ENCODE measurements around the gene CD200.

CD200 gene

DNA sequence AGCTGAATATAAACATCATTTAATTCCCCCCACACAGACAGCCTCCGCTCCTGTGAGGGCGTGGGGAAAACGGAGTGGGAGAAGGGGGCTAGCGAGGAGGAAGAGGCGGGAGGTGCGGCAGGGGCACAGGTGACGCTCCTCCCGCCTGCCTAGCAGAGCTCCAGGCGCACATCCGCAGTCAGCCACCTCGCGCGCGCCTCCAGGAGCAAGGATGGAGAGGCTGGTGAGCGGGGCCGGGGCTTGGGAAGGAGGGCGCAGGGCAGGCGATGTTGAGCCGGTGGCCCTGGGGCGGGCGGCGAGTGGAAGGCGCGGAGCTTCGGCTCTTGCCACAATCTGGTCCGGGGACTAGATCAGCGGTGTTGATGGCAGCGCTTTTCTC is at the start of gene CD200:
Gene CD200, plus strand, starts transcription at position 155 of the 379 bp plus-strand sequence. Its CDS starts 57 bp downstream, at position 212.
- peak; percentile 4 for DNase-seq (ENCODE audit: low spot score)

- no peak for DNase-seq (ENCODE audit: low spot score)
These were observed 43.9 kb upstream of the CD200 start for GRCh38 chr3:112289011-112289410.

- DNase-seq (ENCODE audit: low spot score) = peak; percentile 33
These were observed 39.3 kb upstream of the CD200 start, which contains the start of gene SLC9C1 for GRCh38 chr3:112293368-112294321. Gene SLC9C1, minus strand, starts transcription at chr3:112294216. Its CDS starts 7,425 bp downstream, at chr3:112286791.

DNA sequence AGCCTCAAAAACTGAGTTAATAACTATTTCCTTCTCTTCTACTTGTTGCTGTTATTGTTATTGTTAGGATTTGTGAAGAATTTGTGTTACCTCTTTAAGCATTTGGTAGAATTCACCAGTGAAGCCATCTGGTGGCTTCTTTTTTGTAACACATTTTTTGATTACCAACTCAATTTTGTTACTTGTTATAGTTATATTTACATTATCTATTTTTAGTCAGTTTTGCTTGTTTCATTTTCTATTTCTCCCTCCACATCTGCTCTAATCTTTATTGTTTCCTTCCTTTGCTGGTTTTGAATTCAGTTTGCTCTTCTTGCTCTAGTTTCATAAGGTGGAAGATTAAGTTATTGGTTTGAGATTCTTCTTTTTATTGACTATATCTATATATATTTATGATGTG is 35.2 kb upstream of the CD200 start:
- DNase-seq (ENCODE audit: low spot score) = peak; percentile 30

DNA sequence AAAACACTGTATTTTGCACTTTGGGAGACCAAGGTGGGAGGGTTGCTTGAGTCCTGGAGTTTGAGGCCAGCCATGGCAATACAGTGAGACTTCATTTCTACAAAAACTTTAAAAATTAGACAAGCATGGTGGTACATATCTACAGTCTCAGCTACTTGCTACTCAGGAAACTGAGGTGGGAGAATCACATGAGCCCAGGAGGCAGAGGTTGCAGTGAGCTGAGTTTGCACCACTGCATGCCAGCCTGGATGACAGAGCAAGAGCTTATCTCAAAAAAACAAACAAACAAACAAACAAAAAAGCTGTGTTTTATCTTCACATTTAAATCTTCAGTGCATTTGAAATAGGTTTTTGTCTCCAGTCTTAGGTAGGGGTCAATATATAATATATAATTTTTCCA is 34.2 kb upstream of the CD200 start:
- no peak for DNase-seq (ENCODE audit: low spot score)

- DNase-seq (ENCODE audit: low spot score) = no peak
These were observed 30.7 kb upstream of the CD200 start for GRCh38 chr3:112302150-112302830.

DNA sequence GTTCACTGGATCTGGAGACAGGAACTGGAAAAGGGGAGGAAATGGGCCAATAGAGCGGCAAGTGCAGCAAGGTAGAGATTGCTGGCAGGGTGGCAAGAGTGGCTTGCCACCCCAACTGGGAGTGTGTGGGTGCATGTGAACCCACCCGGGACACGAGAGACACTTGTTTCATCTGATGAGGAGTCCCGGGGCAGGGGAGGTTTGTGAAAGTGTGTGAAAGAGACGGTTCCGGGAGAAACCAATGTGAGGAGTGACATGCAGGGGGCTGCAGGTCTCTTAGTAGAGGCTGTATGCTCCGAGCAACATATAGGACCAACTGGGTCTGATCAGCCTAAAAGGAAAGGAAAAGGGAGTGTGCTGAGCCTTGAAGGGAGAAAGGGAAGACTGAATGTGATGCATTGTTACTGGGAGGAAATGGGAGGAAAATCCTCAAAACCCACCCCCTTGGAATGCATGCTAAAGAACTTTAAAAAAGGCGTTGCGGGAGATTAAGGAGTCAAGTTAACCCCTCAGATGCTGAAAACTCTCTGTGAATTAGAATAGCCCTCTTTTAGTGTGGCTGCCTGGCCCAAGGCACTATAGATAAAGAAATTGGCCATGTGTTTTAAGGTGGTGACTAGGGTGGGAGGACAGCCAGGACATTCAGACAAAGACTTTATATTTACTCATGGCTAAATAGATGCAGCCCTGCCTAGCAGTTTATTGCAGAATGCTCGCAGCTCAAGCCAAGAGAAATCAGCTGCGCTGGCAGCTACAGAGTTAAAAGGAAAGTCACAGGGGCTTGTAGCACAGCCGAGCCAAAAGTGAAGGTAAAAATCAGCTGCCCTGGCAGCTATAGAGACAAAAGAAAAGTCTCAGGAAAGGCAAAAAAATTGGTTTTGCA is 29.8 kb upstream of the CD200 start:
- DNase-seq (ENCODE audit: low spot score) = peak; percentile 3

GRCh38 chr3:112303764-112304325 is 29.1 kb upstream of the CD200 start:
- DNase-seq (ENCODE audit: low spot score) = peak; percentile 28

GRCh38 chr3:112304611-112305010 is 28.3 kb upstream of the CD200 start:
- DNase-seq (ENCODE audit: low spot score) = no peak

- DNase-seq (ENCODE audit: low spot score) = no peak
These were observed 26.1 kb upstream of the CD200 start for GRCh38 chr3:112306825-112307224.

GRCh38 chr3:112307557-112307956 is 25.4 kb upstream of the CD200 start:
- DNase-seq (ENCODE audit: low spot score) = no peak

DNA sequence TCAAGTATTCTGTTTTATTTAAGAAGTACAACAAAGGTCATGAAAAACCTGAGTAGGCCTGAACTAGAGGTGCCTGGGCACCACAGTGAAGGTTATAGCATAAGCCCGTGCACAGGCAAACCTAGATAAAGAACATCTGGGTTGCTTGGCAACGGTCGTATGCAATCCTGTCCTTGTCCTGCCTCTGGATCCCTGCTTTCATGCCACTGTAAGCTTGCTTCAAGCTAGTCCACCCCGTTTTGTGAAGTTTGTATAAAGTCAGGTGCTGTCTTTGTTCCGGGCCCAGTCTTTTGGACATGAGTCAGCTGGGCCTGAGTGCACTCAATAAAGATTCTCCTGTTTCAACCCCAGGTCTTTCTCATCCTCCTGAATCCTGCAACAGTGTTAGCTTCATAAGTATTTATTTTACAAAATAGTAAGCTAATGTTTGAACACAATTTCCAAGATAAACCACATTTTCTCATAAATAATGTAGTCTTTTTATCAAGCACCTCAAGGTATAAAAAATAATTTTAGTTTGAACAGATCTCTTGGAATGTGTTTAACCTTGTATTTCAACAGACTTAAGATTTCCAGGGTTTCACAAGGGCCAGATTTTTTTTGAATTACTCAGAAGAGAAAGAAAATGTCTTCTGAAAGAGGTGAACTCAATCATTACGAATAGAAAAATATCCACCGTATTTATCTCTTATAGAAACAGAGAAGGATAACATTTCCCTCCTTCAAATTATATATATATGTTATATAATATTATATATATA is 24.6 kb upstream of the CD200 start:
- DNase-seq (ENCODE audit: low spot score) = no peak

DNA sequence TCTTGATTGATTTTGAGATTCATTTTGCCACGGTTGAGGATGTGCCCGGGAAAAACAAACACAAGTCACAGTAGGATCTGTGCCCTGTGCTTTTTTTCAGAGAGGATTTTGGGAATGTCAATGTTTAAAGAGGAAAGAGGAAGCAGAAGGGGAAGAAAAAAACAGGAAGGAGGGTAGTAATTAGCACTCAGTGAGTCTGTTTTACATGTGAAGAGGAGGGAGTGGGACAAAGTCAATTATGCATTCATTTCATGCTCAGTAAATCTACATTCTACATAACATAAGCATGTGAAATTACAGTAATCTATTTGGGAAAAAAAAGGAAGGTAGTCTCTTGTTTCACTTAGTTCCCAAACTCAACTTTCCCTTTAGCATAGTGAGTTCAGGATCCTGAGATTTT is 18.3 kb upstream of the CD200 start:
- DNase-seq (ENCODE audit: low spot score) = no peak

GRCh38 chr3:112315791-112316190 is 17.2 kb upstream of the CD200 start:
- DNase-seq (ENCODE audit: low spot score) = no peak

- no peak for DNase-seq (ENCODE audit: low spot score)
These were observed 13.3 kb upstream of the CD200 start for GRCh38 chr3:112319516-112320276.

- no peak for DNase-seq (ENCODE audit: low spot score)
These were observed 12.3 kb upstream of the CD200 start for GRCh38 chr3:112320691-112321090.

DNA sequence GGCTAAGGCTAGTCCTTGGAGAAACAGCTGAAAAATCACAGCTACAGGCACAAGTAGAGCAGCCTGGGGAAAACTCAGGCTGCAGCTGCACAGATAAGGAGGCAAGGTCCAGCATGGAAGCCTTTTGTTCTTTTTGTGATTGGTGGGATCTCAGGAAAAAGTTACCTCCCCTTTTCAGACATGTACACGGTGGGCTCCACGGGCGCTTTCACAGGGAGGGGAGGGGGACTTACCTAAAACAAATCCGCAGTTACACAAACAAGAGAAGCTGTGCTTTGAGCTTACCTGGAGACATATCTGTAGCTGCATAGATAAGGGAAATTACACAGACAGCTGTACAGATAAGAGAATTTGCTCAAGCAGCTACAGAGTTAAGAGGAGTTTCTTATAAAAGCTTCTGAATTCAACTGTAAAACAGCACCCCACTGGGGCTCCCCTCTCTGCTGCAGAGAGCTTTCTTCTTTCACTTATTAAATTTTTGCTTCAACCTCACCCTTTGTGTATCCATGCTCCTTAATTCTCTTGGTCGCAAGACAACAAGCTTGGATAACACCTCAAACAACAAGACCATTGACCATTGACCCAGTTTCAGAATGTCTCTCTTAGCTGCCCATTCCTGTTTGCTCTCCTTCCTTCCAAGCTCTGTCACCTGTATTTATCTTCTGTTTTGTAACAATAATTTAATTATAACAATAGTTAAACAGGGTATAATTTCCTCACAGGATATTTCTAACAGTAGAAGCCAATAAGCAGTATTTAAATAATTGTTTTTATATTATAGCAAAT is 10.9 kb upstream of the CD200 start:
- no peak for DNase-seq (ENCODE audit: low spot score)

DNA sequence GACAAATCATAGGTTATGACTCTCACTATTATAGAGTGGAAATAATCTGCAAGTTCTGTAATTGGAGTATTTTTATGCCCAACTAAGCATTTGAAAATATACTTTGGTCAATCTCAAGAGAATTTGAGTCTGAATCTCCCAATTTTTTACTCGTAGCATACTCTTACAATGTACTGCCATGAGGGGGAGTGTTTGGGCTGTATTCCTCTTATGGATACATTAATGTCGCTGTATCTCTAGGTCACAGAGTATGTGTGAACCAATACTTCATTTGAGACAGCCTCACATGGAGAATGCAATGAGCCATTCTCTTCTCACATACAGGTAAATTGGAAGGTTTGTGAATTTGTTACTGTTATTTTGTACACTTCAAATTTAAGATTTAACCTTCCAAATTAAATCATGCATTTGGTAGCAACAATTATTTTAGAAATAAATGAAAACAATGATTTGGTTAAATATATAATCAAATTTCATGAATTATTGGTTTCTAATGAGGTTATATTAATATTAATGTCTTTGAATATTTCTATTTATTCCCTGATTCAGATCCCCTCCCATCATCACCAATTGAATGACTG is 5.5 kb upstream of the CD200 start:
- DNase-seq (ENCODE audit: low spot score) = peak; percentile 31

DNA sequence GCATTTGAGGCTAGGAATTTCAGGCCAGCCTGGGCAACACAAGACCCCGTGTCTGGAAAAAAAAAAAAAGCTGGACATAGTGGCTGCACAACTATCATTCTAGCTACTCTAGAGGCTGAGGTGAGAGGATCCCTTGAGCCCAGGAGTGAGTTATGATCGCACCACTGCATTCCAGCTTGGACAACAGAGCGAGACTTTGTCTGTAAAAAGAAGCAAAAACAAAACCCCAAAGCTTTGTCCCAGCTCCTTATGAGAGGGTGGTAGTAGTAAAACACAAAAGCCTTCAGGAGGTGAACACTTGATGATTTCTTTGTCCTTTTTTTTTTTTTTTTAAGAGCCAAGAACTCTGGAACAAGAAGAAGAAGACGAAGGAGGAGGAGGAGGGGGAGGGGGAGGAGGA is 1.1 kb upstream of the CD200 start:
- DNase-seq (ENCODE audit: low spot score) = no peak

Measured in germinal center (tissue), 1 donor.